ENCODE measurements around the gene RGS8.

RGS8 gene

GRCh38 chr1:182714546-182714945 lies 30.2 kb upstream of the RGS8 start:
- DNase-seq (ENCODE audit: low read depth), result no peak
- no peak for TF ChIP-seq CTCF (IDR thresholded peaks at IDR 0.05; ENCODE audit: control insufficient read depth, insufficient read depth, low read depth, low read length, missing control alignments)
- no peak overlapping the region for H3K4me3 ChIP-seq (ENCODE audit: control insufficient read depth, low read depth, low read length)

- no peak for TF ChIP-seq CTCF (IDR thresholded peaks at IDR 0.05; ENCODE audit: control insufficient read depth, insufficient read depth, low read depth, low read length, missing control alignments)
- no peak for DNase-seq (ENCODE audit: low read depth)
- H3K4me3 ChIP-seq (ENCODE audit: control insufficient read depth, low read depth, low read length), result no peak overlapping the region
These were observed 29.6 kb upstream of the RGS8 start for GRCh38 chr1:182713939-182714338.

- no peak for DNase-seq (ENCODE audit: low read depth)
- TF ChIP-seq CTCF (IDR thresholded peaks at IDR 0.05; ENCODE audit: control insufficient read depth, insufficient read depth, low read depth, low read length, missing control alignments), result no peak
- no peak overlapping the region for H3K4me3 ChIP-seq (ENCODE audit: control insufficient read depth, low read depth, low read length)
These were observed 29.1 kb upstream of the RGS8 start for GRCh38 chr1:182713492-182713891.

- DNase-seq (ENCODE audit: low read depth), result no peak
- TF ChIP-seq CTCF (IDR thresholded peaks at IDR 0.05; ENCODE audit: control insufficient read depth, insufficient read depth, low read depth, low read length, missing control alignments), result no peak
- no peak overlapping the region for H3K4me3 ChIP-seq (ENCODE audit: control insufficient read depth, low read depth, low read length)
These were observed 25.5 kb upstream of the RGS8 start for GRCh38 chr1:182709855-182710254.

- no peak overlapping the region for H3K4me3 ChIP-seq (ENCODE audit: control insufficient read depth, low read depth, low read length)
- no peak for DNase-seq (ENCODE audit: low read depth)
- no peak for TF ChIP-seq CTCF (IDR thresholded peaks at IDR 0.05; ENCODE audit: control insufficient read depth, insufficient read depth, low read depth, low read length, missing control alignments)
These were observed 24.9 kb upstream of the RGS8 start for GRCh38 chr1:182709225-182709764.

GRCh38 chr1:182707122-182707521 lies 22.7 kb upstream of the RGS8 start:
- DNase-seq (ENCODE audit: low read depth), result no peak
- H3K4me3 ChIP-seq (ENCODE audit: control insufficient read depth, low read depth, low read length), result no peak overlapping the region
- no peak for TF ChIP-seq CTCF (IDR thresholded peaks at IDR 0.05; ENCODE audit: control insufficient read depth, insufficient read depth, low read depth, low read length, missing control alignments)

- DNase-seq (ENCODE audit: low read depth), result no peak
- H3K4me3 ChIP-seq (ENCODE audit: control insufficient read depth, low read depth, low read length), result no peak overlapping the region
- TF ChIP-seq CTCF (IDR thresholded peaks at IDR 0.05; ENCODE audit: control insufficient read depth, insufficient read depth, low read depth, low read length, missing control alignments), result no peak
These were observed 20.3 kb upstream of the RGS8 start for GRCh38 chr1:182704677-182705076.

Data from AG09309 (cell line).